ENCODE data around the gene C1orf115.

DNA sequence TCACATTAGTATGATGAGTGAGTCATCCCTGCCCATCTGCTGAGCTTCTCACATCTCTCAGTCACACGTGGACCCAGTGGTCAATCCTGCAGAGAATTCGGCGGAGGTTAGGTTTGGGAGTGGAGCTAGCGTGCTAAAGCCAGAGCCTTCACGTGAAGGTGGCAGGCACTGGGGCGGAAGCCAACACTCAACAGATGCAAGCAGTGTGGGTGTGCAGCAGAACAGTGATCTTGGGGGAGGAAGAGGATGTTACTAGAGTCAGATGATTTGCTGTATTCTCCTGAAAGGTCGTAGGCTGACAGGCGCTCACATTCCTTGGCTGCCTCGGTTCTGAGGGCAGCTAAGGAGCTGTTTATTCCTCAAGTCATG, 6.7 kb downstream of the C1orf115 start:
- TF ChIP-seq CTCF (IDR thresholded peaks at IDR 0.05) (no peak), POLR2A (IDR thresholded peaks at IDR 0.05) (no peak)
